D721Med (cell line): ENCODE data around the gene ZDHHC8.

Experiments used
- DNase-seq: peaks from one replicate; pipeline ENCODE4 v3.0.0; 2011; ENCODE audit warnings: low spot score; ENCODE audit not compliant: insufficient read length
- FAIRE-seq: peaks from 2 replicates; lab custom pipeline; 2011; peaks lifted over from hg19 to GRCh38; lab: Jason Lieb, UNC
- TF ChIP-seq, protein P1 (sequence below): IDR thresholded peaks from 2 replicates; pipeline ENCODE4 v1.5.1; 2012; ENCODE audit warnings: mild to moderate bottlenecking, control low read depth; ENCODE audit not compliant: insufficient read depth; ENCODE audit errors: missing control alignments

The ZDHHC8 gene

GRCh38 chr22:20170170-20170569 is 38.6 kb downstream of the ZDHHC8 start:
- no peak for FAIRE-seq
- TF ChIP-seq, protein P1, sequence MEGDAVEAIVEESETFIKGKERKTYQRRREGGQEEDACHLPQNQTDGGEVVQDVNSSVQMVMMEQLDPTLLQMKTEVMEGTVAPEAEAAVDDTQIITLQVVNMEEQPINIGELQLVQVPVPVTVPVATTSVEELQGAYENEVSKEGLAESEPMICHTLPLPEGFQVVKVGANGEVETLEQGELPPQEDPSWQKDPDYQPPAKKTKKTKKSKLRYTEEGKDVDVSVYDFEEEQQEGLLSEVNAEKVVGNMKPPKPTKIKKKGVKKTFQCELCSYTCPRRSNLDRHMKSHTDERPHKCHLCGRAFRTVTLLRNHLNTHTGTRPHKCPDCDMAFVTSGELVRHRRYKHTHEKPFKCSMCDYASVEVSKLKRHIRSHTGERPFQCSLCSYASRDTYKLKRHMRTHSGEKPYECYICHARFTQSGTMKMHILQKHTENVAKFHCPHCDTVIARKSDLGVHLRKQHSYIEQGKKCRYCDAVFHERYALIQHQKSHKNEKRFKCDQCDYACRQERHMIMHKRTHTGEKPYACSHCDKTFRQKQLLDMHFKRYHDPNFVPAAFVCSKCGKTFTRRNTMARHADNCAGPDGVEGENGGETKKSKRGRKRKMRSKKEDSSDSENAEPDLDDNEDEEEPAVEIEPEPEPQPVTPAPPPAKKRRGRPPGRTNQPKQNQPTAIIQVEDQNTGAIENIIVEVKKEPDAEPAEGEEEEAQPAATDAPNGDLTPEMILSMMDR, result no peak

GRCh38 chr22:20171288-20172140 is 39.9 kb downstream of the ZDHHC8 start:
- DNase-seq (no peak), FAIRE-seq (no peak)
- TF ChIP-seq, protein P1, result no peak

More at GRCh38 chr22:20170170-20170569, 38.6 kb downstream of the ZDHHC8 start:
- DNase-seq, result no peak

DNA sequence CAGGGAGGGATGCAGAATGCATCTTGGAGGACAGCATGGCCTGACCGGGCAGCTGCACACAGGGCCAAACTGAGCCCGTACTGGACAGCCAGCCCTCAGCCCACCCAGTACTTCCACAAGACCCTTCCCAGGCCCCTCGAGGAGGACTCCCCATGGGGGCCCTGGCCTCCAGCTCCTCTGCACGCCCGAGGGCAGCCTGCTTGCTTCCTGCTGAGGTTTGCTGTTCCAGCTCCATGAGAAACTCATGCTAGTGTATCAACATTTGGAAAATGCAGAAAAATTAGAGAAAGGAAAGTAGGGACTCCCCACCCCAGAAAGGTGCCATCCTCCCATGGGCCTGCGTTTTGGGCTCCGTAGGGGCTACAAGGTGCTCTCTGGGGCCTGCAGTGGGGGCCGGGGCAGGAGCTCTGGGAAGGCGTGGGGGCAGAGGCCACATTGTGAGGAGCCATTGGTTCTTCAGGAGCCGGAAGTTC is 40.6 kb downstream of the ZDHHC8 start:
- FAIRE-seq, result no peak
- DNase-seq, result no peak
- TF ChIP-seq, protein P1, result no peak

DNA sequence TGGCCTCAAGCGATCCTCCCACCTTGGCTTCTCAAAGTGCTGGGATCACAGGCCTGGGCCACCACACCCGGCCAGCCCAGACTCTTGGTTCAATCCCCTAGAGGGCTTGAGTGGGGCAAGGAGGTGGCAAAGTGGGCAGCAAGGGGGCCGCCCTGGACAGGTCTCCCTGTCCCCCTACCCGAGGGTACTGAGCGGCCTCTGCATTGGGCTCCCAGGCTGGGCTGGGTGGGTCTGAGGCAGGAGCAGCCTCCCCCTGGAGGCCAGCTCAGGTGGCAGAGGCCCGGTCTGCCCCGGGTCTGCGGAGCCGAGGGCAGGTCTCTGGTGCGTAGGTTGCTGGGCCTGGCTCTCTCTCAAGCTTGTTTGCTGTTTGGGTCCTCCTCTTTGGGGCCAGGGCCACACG is 41.6 kb downstream of the ZDHHC8 start:
- no peak for FAIRE-seq
- TF ChIP-seq, protein P1, result no peak

GRCh38 chr22:20173772-20174171 is 42.2 kb downstream of the ZDHHC8 start:
- TF ChIP-seq, protein P1, result no peak
- FAIRE-seq, result no peak
- DNase-seq, result no peak

More for the DNA sequence above, 41.6 kb downstream of the ZDHHC8 start:
- DNase-seq, result no peak

GRCh38 chr22:20174785-20175596 is 43.4 kb downstream of the ZDHHC8 start:
- TF ChIP-seq, protein P1, result peak; percentile 30
- DNase-seq (no peak), FAIRE-seq (no peak)
